Loucy (cell line): ENCODE data around the gene ZNF438.
A peak's percentile ranks its signal among the peaks of the same experiment; 100 is the strongest.

Source experiments
- H2AFZ ChIP-seq: fragments of 200-600 bp; sonication (generic); 2 replicates; pipeline ENCODE4 v1.6.0; 2016; ENCODE audit warnings: antibody characterized with exemption, mild to moderate bottlenecking, low read length, moderate library complexity
- H3F3A ChIP-seq: fragments of 200-600 bp; 2 replicates; pipeline ENCODE4 v1.6.0; 2016; ENCODE audit warnings: antibody characterized with exemption, low read depth, mild to moderate bottlenecking
- H3K27me3 ChIP-seq: fragments of 200-600 bp; sonication (generic); 2 replicates; pipeline ENCODE4 v1.6.1; 2014; ENCODE audit warnings: low read length, mild to moderate bottlenecking; ENCODE audit not compliant: insufficient read depth, poor library complexity, severe bottlenecking
- H3K36me3 ChIP-seq: fragments of 200-600 bp; sonication (generic); 2 replicates; pipeline ENCODE4 v1.6.1; 2016; ENCODE audit warnings: low read length; ENCODE audit not compliant: insufficient read depth
- H3K4me1 ChIP-seq: fragments of 200-600 bp; sonication (generic); 2 replicates; pipeline ENCODE4 v1.5.1; 2014; ENCODE audit warnings: low read length, mild to moderate bottlenecking; ENCODE audit not compliant: insufficient read depth, poor library complexity, severe bottlenecking
- H3K4me2 ChIP-seq: fragments of 200-600 bp; sonication (generic); 2 replicates; pipeline ENCODE4 v1.6.0; 2014; ENCODE audit warnings: antibody characterized with exemption, low read length, low read depth, mild to moderate bottlenecking; ENCODE audit not compliant: poor library complexity, severe bottlenecking
- H3K4me3 ChIP-seq: fragments of 200-600 bp; sonication (generic); 2 replicates; pipeline ENCODE4 v1.5.1; 2014; ENCODE audit warnings: low read length, mild to moderate bottlenecking, mixed read lengths; ENCODE audit not compliant: poor library complexity, severe bottlenecking
- H3K79me2 ChIP-seq: fragments of 200-600 bp; sonication (generic); 2 replicates; pipeline ENCODE4 v1.6.1; 2014; ENCODE audit warnings: low read length; ENCODE audit not compliant: insufficient read depth
- H3K9ac ChIP-seq: fragments of 200-600 bp; sonication (generic); 2 replicates; pipeline ENCODE4 v1.6.0; 2014; ENCODE audit warnings: mild to moderate bottlenecking, low read depth, low read length, moderate library complexity; ENCODE audit not compliant: poor library complexity, severe bottlenecking
- H3K9me2 ChIP-seq: fragments of 200-600 bp; sonication (generic); replicated peaks from 2 replicates; pipeline ENCODE4 v1.6.1; 2016; ENCODE audit warnings: low read depth, low read length, mixed read lengths
- H3K9me3 ChIP-seq: fragments of 200-600 bp; sonication (generic); 2 replicates; pipeline ENCODE4 v1.6.1; 2014; ENCODE audit warnings: mild to moderate bottlenecking, antibody characterized with exemption, low read length, low read depth; ENCODE audit not compliant: insufficient read depth
- H4K20me1 ChIP-seq: fragments of 200-600 bp; sonication (generic); 2 replicates; pipeline ENCODE4 v1.6.0; 2014; ENCODE audit warnings: antibody characterized with exemption, low read length, mild to moderate bottlenecking; ENCODE audit not compliant: insufficient read depth, poor library complexity, severe bottlenecking
- CTCF ChIP-seq: fragments of 200-600 bp; sonication (generic); conservative IDR thresholded peaks from 2 replicates; pipeline ENCODE4 v1.5.1; 2014; ENCODE audit warnings: mild to moderate bottlenecking, antibody characterized with exemption, low read length
- EZH2phosphoT487 ChIP-seq: fragments of 200-600 bp; IDR thresholded peaks from 2 replicates; pipeline ENCODE4 v1.6.1; 2018; ENCODE audit warnings: antibody characterized with exemption, mild to moderate bottlenecking, moderate library complexity, borderline replicate concordance

ZNF438 gene

GRCh38 chr10:31032258-31033132 lies 830 bp upstream of the ZNF438 start:
- Histone ChIP-seq H3F3A (no peaks in the 10 kb centered on the region), H3K9me2 (no peaks in the 10 kb centered on the region), H3K27me3 (no peaks in the 10 kb centered on the region), H3K9ac (peak overlapping the region; percentile 73), H3K4me3 (peak overlapping the region; percentile 86), H3K36me3 (no peaks in the 10 kb centered on the region), H3K4me1 (peaks cover 16% of the 10 kb centered on the region), H3K79me2 (0 out of 2 replicates have a peak, but pooled peaks cover 3% of the 10 kb centered on the region), H4K20me1 (no peaks in the 10 kb centered on the region), H2AFZ (peak overlapping the region; percentile 98), H3K9me3 (no peaks in the 10 kb centered on the region), H3K4me2 (peak overlapping the region; percentile 85)
- TF ChIP-seq CTCF (no peak), EZH2phosphoT487 (no peak)

- TF ChIP-seq EZH2phosphoT487 = no peak
- TF ChIP-seq CTCF = no peak
- H3K4me2 ChIP-seq = peak overlapping the region; percentile 85
- no peaks in the 10 kb centered on the region for H3F3A ChIP-seq
- peak overlapping the region; percentile 98 for H2AFZ ChIP-seq
- no peaks in the 10 kb centered on the region for H3K27me3 ChIP-seq
- no peaks in the 10 kb centered on the region for H3K9me3 ChIP-seq
- no peaks in the 10 kb centered on the region for H3K36me3 ChIP-seq
- H3K4me3 ChIP-seq = peak overlapping the region; percentile 86
- H3K9ac ChIP-seq = peak overlapping the region; percentile 73
- H4K20me1 ChIP-seq = no peaks in the 10 kb centered on the region
- peaks cover 16% of the 10 kb centered on the region for H3K4me1 ChIP-seq
- 0 out of 2 replicates have a peak, but pooled peaks cover 3% of the 10 kb centered on the region for H3K79me2 ChIP-seq
- H3K9me2 ChIP-seq = no peaks in the 10 kb centered on the region
Observed at GRCh38 chr10:31031205-31031557, 484 bp downstream of the ZNF438 start.

GRCh38 chr10:31030800-31031199 lies 865 bp downstream of the ZNF438 start:
- Histone ChIP-seq H3K27me3 (no peaks in the 10 kb centered on the region), H3K4me1 (peaks cover 16% of the 10 kb centered on the region), H4K20me1 (no peaks in the 10 kb centered on the region), H3K4me3 (peak overlapping the region; percentile 86), H3K4me2 (peak overlapping the region; percentile 85), H3K9ac (peak overlapping the region; percentile 73), H3K36me3 (no peaks in the 10 kb centered on the region), H3K9me3 (no peaks in the 10 kb centered on the region), H3K79me2 (0 out of 2 replicates have a peak, but pooled peaks cover 3% of the 10 kb centered on the region), H3F3A (no peaks in the 10 kb centered on the region), H2AFZ (peak overlapping the region; percentile 98; the same call in 1 of the 2 replicates), H3K9me2 (no peaks in the 10 kb centered on the region)
- TF ChIP-seq CTCF = no peak
- no peak for TF ChIP-seq EZH2phosphoT487
